HG02938 (cell line): ENCODE results near the gene DBNDD1.
"Not testable (repeated sequence)": the region's sequence is repeated elsewhere in the genome, so short reads cannot be mapped to it uniquely, and the experiment has no call there.

Experiments used
- ATAC-seq: cut with Tn5 transposase; IDR thresholded peaks from one replicate; pipeline ENCODE4 v1.9.1; 2021; ENCODE audit warnings: mild to moderate bottlenecking, moderate library complexity; ENCODE audit not compliant: unreplicated experiment

DBNDD1 gene

DNA sequence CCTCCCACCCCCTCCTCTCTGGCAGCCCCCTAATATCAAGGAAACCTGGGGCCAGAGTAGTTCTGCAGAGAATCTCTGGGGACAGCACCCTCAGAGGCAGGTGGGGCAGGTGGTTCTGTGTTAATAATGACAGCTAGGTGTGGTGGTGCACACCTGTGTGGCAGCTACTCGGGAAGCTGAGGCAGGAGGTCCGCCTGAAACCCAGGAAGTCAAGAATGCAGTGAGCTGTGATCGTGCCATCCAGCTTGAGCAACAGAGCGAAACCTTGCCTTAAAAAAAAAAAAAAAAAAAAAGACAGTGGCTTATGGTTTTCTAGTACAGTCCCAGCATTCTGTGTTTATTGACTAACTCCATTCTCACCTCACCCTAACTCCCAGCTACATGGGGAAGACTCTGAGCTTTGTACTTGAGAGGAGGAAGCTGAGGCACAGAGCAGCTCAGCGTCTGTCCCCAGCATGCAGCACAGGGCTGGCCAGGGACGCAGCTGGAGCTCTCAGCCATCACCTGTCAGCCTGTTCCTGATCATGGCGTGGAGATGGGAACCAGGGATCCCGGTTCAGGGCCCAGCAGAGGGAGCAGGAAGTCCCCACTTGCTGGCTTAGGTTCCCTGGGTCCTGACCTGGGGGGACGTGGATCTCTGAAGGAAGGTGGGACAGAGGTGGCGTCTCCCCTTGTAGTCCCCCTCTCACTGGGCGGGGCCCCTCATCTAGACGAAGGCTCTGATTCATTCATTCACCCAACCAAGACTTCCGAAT lies 6.1 kb downstream of the DBNDD1 start:
- no peak for ATAC-seq

- no peak for ATAC-seq
These were observed 7.3 kb downstream of the DBNDD1 start for GRCh38 chr16:90011908-90012501.

DNA sequence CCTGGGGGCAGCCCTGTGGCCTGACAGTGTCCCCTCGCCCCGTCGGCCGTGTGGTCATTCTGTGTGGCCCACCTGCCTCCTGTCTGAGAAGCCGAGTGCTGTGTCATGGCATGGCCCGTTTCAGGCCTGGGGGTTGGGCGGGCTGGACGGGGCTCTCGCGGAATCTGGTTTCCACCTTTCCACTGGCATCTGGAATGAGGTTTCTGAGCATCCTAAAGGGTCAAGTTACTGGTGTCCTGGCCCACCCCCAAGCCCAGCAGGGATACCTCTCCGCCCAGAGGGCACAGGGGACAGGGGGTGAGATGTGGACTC lies 7.8 kb downstream of the DBNDD1 start:
- ATAC-seq: no peak

DNA sequence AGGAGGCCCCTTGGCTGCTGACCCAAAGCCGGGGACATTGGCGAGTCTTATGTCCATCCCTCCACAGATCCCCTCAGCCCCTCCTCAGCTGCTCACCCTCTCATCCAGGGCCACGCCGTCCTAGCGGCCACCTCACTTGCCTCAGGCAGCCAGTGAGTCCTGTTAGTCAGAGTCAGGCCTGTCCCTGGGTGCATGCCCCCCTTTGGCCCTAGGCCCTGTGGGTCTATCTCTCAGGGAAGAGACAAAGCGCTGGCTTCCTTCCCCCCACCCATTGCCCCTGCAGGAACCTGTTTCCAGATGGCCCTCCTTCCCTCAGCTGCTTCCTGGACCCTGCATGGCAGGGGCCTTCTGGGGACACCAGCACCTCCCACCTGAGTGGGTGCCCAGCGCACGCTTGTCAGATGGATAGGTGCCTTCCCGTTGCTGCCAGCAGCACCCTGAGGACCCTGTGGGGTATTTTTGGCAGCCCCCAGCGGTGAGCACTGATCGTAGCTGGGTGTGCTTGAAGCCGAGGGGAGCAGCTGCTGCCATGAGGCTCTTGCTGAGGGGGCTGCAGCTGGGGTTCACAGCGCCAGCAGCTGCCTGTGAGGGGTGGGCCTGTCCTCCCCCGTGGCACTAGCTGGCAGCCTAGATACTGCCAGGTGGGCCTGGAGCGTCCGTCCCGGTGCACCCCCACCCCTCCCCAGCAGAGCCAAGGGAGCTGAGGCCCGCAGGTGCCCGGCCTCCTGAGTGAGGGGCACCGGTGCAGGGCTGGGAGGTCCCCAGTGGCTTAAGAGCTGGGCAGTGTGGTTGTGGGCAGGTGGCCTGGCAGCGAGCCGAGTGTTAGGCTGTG lies 8.4 kb downstream of the DBNDD1 start:
- no peak for ATAC-seq

DNA sequence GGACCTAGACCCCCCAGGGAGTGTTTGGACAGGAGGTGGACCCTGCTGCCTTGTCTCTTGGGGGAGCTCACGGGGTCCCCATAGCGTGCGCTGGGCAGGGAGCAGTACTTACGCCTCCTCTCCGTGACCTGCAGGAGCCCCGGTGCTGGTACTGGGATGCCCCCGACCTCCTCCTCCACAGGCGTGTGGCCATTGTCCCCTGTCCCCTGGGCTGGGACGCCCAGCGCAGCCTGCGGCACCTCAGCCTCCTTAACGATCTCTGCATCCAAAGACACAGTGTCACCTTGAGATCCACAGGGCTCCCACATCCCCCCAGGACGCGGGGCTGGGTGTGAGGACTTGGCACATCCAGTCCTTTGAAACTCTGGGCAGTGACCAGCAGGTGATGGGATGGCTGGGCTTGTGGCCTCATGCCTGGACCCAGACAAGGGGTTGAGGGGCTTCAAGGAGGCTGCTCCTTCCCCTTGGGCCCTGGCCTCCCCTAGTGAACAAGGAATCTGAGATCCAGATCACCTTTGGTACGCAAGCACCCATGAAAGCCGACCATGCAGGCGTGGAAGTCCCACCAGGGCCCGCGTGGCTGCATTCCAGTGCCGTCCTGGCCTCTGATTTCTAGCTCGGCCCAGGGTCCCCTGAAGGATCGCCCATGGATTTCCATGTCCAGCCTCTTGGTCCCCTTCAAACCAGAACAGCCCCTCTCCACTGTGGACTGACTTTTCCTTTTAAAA lies 9.9 kb downstream of the DBNDD1 start:
- no peak for ATAC-seq

DNA sequence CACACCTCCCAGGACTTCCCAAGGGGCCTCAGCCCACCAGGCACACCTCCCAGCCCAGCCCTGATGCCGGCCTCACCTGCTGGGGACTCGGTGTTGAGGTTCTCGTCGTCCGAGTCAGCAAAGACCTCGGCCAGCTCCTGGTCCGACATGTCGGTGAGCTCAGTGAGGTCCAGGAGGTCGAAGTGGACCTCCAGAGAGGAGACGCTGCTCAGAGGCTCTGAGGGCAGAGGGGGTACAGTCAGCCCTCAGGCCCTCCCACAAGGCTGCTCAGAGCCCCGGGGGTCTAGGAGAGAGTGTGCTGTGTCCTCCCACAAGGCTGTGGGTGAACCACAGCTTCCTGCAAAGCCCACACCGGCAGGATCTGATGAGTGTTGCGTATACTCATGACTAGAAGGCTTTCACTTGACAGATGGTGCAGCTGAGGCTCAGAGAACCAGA lies 10.5 kb downstream of the DBNDD1 start:
- ATAC-seq: peak; percentile 63

DNA sequence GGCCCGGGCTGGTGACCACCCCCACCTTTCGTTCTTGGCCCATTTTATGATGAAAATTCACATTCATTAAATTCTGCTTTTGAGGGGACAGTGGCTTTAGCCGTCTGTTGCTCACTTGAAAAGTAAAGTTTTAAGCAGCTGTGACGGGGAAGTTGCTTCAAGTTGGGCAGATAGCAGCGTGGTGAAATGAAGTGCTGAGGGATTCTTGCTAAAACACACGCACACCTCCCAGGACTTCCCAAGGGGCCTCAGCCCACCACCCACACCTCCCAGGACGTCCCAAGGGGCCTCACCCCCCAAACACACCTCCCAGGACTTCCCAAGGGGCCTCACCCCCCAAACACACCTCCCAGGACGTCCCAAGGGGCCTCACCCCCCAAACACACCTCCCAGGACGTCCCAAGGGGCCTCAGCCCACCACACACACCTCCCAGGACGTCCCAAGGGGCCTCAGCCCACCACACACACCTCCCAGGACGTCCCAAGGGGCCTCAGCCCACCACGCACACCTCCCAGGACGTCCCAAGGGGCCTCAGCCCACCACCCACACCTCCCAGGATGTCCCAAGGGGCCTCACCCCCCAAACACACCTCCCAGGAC lies 11.5 kb downstream of the DBNDD1 start:
- not testable (repeated sequence) for ATAC-seq

DNA sequence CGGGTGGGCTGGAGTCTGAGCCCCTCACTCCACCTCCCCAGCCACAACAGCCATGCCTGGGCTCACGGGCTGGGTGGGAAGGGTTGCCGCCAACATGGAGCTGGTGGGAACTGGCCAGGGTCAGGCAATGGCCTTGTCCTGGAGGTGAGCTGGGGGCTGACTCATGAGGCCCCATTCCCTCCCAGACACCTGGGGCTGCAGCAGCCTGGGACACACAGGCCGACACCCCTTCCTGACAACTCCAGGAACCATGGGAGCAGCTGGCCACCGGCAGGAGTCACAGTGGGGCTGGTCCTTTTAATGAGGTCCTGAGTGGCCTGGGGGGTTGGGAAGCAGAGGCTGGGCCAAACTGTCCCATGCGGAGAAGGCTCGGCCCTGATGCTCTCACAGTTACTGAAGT lies 12.2 kb downstream of the DBNDD1 start:
- no peak for ATAC-seq

DNA sequence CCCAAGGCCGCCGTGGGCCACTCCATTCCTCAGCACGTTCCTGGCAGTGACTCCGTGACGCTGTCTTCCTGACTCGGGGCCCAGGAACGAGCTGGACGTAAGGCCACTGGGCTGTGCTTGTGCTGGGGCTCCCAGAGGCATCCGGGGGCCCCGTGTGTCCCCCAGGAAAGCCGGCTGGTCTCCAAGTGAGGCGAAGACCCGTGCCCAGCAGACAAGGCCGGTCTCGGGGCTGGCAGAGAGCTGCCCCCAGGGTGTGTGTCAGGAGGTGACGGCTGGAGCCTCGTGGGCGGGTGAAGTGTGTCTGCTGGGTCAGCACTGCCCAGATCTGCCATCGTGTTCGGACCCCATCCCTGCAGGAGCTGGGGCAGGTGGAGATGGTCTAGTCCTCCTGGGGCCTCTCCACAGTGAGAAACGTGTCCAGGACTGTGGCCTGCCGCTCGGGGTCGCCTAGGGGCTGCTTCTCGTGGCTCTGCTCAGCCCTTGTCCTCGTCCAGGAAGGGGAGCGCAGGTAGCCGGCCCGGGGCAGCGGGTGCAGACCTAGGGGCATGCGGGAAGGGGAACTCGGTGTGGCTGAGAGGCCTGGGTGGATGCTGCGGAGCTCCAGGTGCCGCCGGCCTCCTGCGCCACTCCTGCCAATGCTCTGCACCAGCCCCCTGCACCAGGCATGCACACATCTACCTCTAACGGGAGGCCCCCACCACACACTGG lies 13.1 kb downstream of the DBNDD1 start:
- ATAC-seq: no peak

- ATAC-seq: no peak
These were observed 14.7 kb downstream of the DBNDD1 start for GRCh38 chr16:90004577-90004976.

- no peak for ATAC-seq
These were observed 16.5 kb downstream of the DBNDD1 start for GRCh38 chr16:90002759-90003158.

DNA sequence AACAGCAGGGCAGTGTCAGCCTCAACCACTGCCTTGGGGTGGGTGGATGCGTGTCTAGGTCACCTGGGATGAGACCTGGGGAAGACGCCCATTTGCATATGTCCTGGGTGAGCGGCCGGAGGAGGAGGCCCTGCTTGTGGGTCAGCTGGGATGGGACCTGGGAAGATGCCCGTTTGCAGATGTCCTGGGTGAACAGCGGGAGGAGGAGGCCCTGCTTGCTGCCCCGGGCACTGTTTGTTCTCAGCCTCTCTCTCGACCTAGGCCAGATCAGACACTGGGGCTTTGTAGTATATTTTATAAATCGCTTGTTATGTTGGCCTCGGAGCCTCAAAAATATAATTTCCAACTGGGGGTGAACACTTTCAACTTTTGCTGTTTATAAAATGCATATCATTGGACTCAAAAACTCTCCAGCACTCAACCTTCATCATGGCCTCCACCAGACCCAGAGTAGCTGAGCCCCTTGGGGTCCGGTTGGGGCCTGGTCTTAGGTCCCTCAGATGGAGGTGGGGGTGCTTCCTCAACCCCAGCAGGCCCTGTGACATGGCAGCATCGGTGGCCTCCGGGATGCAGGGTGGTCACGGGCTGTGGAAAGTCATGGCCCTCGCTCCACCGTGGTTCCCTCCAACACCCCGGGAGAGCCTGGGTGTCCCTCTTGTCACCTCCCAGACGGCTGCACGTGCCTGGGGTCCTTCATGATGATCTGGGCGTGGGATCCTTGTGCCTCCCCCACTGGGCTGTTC lies 17.3 kb downstream of the DBNDD1 start:
- no peak for ATAC-seq

GRCh38 chr16:90000733-90001427 lies 18.4 kb downstream of the DBNDD1 start:
- ATAC-seq: no peak

DNA sequence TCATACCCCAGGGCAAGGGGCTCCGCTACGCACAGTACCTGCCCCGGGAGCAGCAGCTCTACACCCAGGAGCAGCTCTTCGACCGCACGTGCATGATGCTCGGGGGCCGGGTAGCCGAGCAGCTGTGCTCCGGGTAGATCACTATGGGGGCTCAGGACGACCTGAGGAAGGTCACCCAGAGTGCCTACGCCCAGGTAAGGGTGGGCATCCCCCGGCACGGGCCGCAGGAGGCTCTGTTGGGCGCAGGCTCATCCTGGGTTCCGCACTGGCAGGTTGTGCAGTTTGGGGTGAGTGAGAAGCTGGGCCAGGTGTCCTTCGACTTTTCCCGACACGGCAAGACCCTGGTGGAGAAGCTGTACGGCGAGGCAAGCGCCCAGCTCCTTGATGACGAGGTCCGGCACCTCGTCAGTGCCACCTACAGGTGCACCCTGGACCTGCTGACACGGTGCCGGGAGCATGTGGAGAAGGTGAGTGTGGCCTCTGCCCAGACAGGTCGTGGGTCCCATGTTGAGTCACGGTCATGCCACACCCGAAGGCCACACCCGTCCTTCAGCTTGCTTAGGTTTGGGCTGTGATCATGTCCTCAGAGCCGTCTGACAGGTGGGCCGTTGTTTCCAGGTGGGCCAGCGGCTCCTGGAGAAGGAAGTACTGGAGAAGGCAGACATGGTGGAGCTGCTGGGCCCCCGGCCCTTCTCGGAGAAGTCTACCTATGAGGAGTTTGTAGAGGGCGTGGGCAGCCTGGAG lies 19.3 kb downstream of the DBNDD1 start:
- no peak for ATAC-seq

DNA sequence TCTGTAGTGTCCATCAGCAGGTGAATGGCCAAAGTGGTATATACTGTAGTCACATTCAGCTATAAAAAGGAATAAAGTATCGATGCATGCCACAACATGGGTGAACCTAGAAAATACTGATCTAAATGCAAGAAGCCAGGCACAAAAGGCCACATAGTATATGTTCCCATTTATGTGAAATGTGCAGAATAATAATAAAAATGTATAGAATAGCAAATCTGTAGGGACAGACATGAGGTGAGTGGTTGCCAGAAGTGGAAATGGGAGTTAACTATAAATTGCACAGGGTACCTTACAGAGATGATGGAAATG lies 23.1 kb downstream of the DBNDD1 start:
- ATAC-seq: no peak

GRCh38 chr16:89995475-89996177 lies 23.6 kb downstream of the DBNDD1 start:
- not testable (repeated sequence) for ATAC-seq

GRCh38 chr16:89994721-89995474 lies 24.4 kb downstream of the DBNDD1 start:
- not testable (repeated sequence) for ATAC-seq
